Measurements from ENCODE around the gene FLAD1.
A peak's percentile ranks its signal among the peaks of the same experiment; 100 is the strongest.

Gene FLAD1

DNA sequence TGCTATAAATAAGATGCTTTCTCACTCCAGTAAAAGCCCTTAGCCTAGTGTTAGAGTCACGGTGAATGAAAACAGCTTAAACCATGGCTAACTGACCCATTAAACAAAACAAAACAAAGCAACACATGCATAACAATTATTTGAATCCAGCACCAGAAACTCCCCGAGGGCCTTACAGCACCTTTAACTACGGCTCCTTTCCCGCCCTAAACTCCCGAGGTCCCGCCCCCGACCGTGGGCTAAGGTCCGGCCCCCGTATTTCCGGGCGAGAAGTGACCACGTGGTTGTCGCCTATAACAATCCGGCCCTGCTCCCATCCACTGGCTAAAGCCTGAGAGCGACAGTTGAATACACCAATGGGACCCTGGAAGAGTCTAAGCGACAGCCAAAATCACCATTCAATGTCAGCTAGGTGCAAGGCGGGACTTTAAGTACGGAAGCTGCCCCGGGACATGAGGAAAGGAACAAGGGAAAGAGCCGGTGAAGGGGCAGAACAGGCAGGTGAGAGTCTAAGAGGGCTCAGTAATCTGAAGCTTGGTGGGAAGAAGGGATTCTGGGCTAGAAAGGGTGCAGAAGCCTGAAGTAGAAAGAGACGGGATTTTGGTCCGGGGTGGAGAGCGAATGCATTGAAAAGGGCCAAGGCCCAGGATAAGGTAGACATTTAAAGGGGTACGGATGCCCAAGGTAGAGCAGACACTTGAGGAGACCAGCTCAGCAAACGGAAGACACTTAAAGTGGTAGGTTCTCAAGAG lies at the start of gene FLAD1:
Gene FLAD1, plus strand, starts transcription at position 448 of the 752 bp plus-strand sequence. CDS start 351 bp downstream, outside the sequence.
- peak; percentile 99 for DNase-seq

DNA sequence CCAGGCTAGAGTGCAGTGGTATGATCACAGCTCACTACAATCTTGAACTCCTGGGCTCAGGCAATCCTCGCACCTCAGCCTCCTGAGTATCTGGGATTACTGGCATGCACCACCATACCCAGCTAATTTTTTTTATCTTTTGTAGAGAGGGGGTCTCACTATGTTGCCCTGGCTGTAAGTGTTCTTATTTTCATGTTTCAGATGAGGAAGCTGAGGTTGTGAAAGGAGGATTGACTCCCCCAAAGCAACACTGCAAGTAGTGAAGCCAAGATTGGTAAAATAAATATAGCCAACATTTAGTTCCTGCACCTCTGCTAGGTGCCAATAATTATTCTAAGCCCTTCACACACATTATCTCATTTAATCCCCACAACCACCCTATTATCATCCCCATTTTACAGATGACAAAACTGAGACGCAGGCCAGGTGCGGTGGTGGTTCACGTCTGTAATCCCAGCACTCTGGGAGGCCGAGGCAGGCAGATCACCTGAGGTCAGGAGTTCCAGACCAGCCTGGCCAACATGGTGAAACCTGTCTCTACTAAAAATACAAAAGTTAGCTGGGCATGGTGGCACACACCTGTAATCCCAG lies 48.7 kb upstream of the FLAD1 start:
- DNase-seq, result no peak

GRCh38 chr1:154935749-154936554 lies 47.2 kb upstream of the FLAD1 start:
- DNase-seq, result no peak

- peak; percentile 96 for DNase-seq
Observed at GRCh38 chr1:154936555-154937084, 46.5 kb upstream of the FLAD1 start, which contains the start of gene PMVK. Gene PMVK (minus strand): TSS chr1:154936719. CDS start chr1:154936685, 34 bp downstream.

DNA sequence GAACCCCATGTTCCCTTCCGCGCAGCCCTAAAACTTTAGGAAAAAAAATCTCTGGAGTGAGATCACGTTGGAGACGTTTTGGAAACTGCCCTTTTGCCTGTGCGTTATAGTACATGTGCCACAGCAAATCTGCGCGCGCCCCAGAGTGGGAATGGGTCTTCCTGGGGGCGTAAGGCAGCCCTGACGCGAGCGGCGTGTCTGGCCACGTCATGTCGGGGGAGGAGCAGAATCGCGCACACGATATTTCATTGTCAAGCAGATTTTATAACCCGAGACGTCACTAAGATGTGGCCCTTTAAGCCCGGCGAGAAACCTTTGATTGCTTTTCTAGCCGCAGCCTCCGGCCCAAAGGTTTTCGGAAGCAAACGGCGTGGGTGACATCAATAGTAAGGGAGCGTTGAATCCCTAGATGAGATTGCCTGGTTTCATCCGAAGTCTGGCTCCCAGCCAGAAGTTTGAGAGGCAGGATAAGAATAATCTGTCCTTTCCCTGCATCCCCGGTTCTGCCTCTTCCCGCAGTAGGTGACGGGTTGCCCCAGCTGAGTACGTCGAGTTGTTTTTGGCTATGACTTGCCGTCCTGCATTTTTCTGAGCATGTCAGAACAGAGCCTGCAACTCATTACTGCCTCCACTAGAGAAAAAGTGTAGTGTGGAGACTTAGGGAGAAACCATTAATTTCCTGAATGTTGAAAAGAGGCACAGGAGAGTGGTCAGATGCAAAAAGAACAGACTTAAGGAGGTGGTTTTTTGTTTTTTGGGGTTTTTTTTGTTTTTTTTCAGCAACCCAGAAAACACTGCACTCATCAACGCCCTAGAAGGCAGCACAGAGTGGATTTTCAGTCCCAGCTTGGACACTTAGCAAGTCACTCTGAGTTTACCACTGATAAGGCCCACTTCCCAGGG lies 45.8 kb upstream of the FLAD1 start:
- peak; percentile 93 for DNase-seq

- DNase-seq, result no peak
Observed at GRCh38 chr1:154937988-154938386, 45.2 kb upstream of the FLAD1 start.

- no peak for DNase-seq
Observed at GRCh38 chr1:154938604-154939399, 44.3 kb upstream of the FLAD1 start.

DNA sequence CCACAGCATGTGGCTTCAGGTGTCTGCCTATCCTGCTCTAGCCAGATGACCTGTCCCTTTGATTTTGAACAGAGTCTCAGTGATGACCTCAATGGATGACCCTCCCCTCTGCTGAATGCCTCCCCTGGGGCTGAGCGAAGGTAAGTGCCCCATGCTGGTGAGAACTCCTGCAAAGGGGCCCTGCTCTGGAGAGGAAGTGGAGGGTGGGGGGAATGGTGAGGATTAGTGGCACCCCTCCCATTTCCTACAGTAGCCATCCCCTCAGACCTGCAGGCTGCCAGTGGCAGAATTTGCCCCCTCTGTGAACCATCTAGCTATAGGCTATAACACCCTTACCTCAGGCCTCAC lies 43.0 kb upstream of the FLAD1 start:
- no peak for DNase-seq

GRCh38 chr1:154940651-154941194 lies 42.4 kb upstream of the FLAD1 start:
- DNase-seq, result peak; percentile 69

DNA sequence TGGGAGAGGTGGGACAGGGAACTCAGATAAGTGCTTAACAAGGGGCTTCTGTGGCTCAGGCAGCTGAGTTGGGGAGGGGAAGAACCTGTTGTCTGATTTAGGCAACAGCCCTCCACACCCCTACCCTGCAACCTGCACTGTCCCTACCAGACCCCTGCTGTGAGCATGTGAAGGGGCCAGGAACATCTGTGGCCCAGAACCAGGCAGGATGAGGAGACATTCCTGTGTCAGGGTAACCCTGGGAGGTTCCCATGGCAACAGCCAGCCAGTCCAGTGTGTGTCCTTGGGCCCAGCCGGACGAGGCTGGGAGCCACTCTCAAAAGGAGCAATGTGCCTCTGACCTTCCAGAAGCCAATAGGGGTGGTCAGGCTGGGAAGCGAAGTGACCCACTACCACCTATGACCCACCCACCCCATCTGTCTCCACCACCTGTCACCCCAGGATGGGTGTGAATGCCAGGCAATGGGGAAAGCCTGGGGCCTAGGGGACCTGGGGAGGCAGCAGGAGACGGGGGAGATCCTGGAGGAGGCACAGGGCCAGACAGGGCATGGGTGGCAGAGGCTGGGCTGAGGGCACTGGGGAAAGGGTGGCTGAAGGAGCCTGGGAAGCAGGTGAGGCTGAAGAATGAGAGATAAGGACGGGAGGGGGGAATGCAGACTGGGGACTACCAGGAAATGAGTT lies 41.7 kb upstream of the FLAD1 start:
- DNase-seq, result no peak

DNA sequence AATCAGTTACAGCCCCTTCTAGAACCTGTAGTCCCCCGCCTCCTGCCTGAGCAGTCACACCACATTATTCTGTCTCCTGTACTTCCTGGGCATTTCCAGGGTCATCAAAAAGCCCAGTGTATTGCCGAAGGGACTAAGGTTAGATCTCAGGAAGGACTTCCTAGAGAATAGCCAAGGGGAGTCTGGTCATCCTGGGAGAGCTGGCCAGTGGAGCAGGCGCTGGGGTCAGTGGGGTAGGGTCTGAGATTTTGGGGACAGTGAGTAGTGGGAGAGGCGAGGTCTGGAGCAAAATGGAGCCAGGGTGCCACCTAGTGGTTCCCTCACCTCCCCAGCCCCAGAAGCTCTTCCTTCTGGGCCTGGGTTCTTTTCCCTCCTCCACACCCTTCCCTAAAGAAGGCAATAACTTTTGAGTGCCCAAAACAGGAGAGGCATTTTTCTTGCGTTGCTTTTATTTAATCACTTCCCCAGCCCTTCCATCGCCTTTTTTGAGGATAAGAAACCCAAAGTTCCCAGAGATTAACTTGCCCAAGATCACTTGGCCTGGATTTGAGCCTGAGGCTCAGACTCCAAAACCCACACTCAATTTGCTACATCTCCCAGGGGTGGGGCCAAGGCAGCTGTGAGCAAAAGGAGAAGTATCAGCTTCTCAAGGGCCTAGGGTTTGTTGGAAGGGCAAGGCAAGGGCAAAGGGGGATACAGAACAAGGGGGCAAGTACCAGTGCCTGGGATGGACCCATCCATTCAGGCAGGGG lies 39.3 kb upstream of the FLAD1 start:
- DNase-seq, result peak; percentile 64

DNA sequence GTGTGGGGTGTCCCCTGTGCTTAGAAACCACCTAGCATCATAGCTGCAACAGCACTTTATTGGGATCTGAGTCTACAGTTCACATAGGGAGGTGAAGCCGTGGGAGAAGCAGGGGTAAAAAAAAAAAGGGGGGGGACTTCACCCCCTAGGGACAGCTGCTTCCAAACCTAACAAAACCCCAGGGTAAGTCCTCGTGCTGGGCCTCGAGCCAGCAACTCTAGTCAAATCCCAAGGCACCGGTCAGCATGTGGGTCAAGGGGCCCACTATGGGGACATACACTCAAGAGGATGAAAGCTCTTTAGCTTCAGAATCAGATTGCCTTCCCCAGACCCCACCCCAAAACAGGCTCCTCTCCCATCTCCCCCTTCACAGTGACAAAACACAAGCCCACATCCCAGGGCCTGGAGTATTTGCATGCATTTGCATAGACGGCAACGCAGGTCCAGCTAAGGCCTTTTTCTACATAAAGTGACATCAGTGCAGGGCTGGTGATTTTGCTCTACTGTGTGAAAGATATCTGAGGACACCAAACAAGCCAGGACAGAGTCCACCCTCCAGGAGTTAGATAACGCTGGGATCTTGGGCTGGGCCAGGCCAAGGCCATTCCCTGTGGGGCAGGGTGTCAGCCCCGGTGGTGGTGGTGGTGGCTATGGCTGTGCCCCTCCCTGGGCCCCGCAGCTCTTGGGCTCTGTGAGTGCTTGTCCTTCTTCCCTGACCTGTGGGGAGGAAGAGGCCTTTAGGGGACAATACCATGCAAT lies 38.6 kb upstream of the FLAD1 start:
- no peak for DNase-seq

DNA sequence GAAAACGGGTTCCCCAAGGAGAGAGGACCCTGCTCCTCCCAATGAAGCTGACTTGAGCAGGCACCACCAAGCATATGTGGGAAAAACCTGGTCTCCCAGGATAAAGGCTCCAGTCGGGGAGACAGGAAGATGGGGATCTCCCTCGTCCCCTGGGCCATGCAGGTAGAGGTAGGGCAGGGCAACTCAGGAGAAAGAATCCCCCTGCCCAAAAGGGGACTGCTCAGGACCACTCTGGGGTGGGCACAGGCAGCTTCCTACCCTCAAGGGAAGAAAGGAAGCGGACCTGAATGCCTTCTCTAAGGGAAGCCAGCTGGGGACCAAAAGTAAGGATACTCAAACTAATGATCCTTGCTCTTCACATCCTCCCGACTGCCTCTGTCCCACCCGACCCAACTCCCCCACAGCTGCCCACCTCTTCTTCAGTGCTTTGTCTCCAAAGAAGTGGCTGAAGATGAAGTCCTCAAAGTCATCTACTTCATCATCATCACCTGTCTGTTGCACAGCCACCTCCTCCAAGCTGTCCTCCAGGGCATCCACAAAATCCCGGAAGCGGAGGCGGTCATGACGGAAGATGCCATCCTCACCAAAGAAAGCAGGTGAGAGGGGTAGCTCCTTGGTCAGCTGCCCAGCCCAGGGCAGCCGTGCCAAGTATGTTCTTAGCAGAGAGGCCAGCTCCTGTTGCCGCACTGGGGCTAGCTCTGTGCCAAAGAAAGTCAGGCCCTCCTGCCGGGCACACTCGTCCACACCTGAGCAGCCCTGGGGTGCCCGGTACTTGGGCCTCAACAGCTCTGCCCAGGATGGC lies 37.8 kb upstream of the FLAD1 start:
- no peak for DNase-seq

GRCh38 chr1:154945962-154946850 lies 36.9 kb upstream of the FLAD1 start:
- no peak for DNase-seq

GRCh38 chr1:154948079-154948478 lies 35.1 kb upstream of the FLAD1 start:
- DNase-seq, result no peak

- DNase-seq, result peak; percentile 39
Observed at GRCh38 chr1:154951901-154952657, 31.1 kb upstream of the FLAD1 start.

Measured in activated CD4-positive, alpha-beta T cell treated with anti-CD3 and anti-CD28 coated beads, Interleukin-2, Interleukin-6, amounts not matched to agents 100 ng/mL and 50 ng/mL, durations not matched to agents 16 hours and 8 hours (primary cell).